Spleen (tissue), 7 donors: ENCODE data around the gene CYP19A1.

Experiments used
- CTCF ChIP-seq, 11 experiments: fragments of 200-600 bp in 7 of 11; fragments of 450-650 bp in 4 of 11; sonication (generic) in 4 of 11; IDR thresholded peaks in 8 of 11; conservative IDR thresholded peaks in 3 of 11; 1 replicate in 7 of 11; 2 replicates in 4 of 11; pipeline versions ENCODE4 v1.4.0 to v1.8.0; 2016 to 2021; ENCODE audit warnings: antibody characterized with exemption in 11 of 11, inconsistent platforms in 4 of 11, mild to moderate bottlenecking in 1 of 11
- POLR2A ChIP-seq, 3 donors: fragments of 450-650 bp; IDR thresholded peaks; one replicate each; pipeline ENCODE4 v1.5.1; 2017; ENCODE audit warnings: antibody characterized with exemption in 3 of 3, mild to moderate bottlenecking in 1 of 3
- donor health status: DM: no; HTN: no; CAD: no; lungs with moderate emphysema.
- donor health status: DM: no; HTN: no; CAD: no.
- donor health status: DM: no; HTN: no; CAD: no.

- TF ChIP-seq POLR2A (IDR thresholded peaks at IDR 0.05) (no peak), CTCF (IDR thresholded peaks at IDR 0.05 in 8 of 11, conservative IDR thresholded peaks at IDR 0.05 in 3 of 11) (no peak)
These were observed 3.2 kb upstream of the CYP19A1 start, which contains the start of gene GLDN for GRCh38 chr15:51341366-51342226.
